Activated CD4-positive, alpha-beta memory T cell treated with anti-CD3 and anti-CD28 coated beads for 36 hours (primary cell): ENCODE measurements around the gene SH3GL3. TPM values are rescaled to one million over a fixed set of nuclear protein-coding genes. Genes with fewer than 3 reads are reported as not detected.

Experiments used
- CTCF ChIA-PET: fragments of 350-600 bp; sonication (Branson Sonifier 250); formaldehyde crosslinking; loops from one replicate; lab custom pipeline; 2021; ENCODE audit warnings: antibody characterized with exemption, inconsistent platforms; lab: Charles Lee
- POLR2A ChIA-PET: fragments of 350-600 bp; sonication (Branson Sonifier 250); formaldehyde crosslinking; loops from one replicate; lab custom pipeline; 2021; ENCODE audit warnings: antibody characterized with exemption; lab: Charles Lee
- DNase-seq: peaks from one replicate; pipeline ENCODE4 v3.0.0-alpha.2; 2020
- H3K27ac Mint-ChIP-seq: one replicate; pipeline ENCODE4 v1.8.0; 2021; ENCODE audit warnings: mixed read lengths
- H3K27me3 Mint-ChIP-seq: one replicate; pipeline ENCODE4 v1.8.0; 2021; ENCODE audit warnings: mixed read lengths
- H3K36me3 Mint-ChIP-seq: one replicate; pipeline ENCODE4 v1.8.0; 2021; ENCODE audit warnings: mixed read lengths
- H3K4me1 Mint-ChIP-seq: one replicate; pipeline ENCODE4 v1.8.0; 2021; ENCODE audit warnings: low read depth, mixed read lengths
- H3K4me3 Mint-ChIP-seq: one replicate; pipeline ENCODE4 v1.8.0; 2021; ENCODE audit warnings: mild to moderate bottlenecking, mixed read lengths
- H3K9me3 Mint-ChIP-seq: one replicate; pipeline ENCODE4 v1.8.0; 2021; ENCODE audit warnings: mixed read lengths
- intact Hi-C: fragments of 100-400 bp; cut with micrococcal nuclease; formaldehyde crosslinking; loops from one replicate; pipeline ENCODE4 v1.15.1; 2023
- total RNA-seq, 2 experiments: library from RNA; stranded (reverse); gene quantifications; one replicate each; pipeline ENCODE4 v1.2.3, GENCODE V29; 2021

The SH3GL3 gene
- total RNA-seq, 2 experiments from 2014 or later, result not detected

- intact Hi-C loops, result no loop called here
- Mint-ChIP-seq H3K27me3 (peaks cover 7% of the 10 kb centered on the region), H3K36me3 (no peaks in the 10 kb centered on the region), H3K27ac (no peak overlapping the region), H3K4me1 (peaks cover 2% of the 10 kb centered on the region), H3K4me3 (no peak overlapping the region), H3K9me3 (no peaks in the 10 kb centered on the region)
- DNase-seq, result no peak
- POLR2A ChIA-PET, result no interaction called here
- CTCF ChIA-PET, result interaction anchor here (0.7 to 6.3 kb wide), 4 partner anchors 121 to 188 kb away, joined by 3 to 48 read pairs (median 10); no protein-coding TSS in a partner anchor
Measured at GRCh38 chr15:83436513-83437158, 10.5 kb upstream of the SH3GL3 start.

GRCh38 chr15:83443076-83443847, 3.9 kb upstream of the SH3GL3 start:
- DNase-seq, result no peak
- Mint-ChIP-seq H3K4me3 (no peak overlapping the region), H3K36me3 (no peaks in the 10 kb centered on the region), H3K27me3 (peaks cover 27% of the 10 kb centered on the region), H3K9me3 (no peaks in the 10 kb centered on the region), H3K27ac (no peak overlapping the region), H3K4me1 (peaks cover 10% of the 10 kb centered on the region)
- intact Hi-C loops, result no loop called here
- POLR2A ChIA-PET, result no interaction called here
- CTCF ChIA-PET, result interaction anchor here (1.7 kb wide), 1 partner anchor 122 kb away, joined by 4 read pairs; no protein-coding TSS in a partner anchor

DNA sequence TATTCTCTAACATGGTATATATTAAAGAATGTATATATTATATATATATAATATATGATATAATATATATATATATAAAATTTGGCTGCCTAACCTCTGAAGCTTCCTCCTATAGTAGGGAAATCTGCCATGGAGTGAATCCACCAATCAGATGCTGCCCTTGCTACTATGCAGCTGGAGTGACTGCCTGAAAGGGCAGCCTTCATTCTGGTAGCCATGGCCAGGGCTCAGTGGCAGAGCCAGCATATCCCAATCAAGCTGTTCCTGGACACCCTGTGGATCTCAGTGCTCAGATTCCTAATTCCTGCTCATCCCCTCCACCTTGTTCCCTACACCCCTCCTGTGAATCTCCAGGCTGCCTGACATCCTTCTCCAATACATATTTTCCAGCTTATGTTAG, 2.2 kb upstream of the SH3GL3 start:
- Mint-ChIP-seq H3K27me3 (peaks cover 35% of the 10 kb centered on the region), H3K4me3 (no peak overlapping the region), H3K36me3 (no peaks in the 10 kb centered on the region), H3K9me3 (no peaks in the 10 kb centered on the region), H3K27ac (no peak overlapping the region), H3K4me1 (peaks cover 8% of the 10 kb centered on the region)
- DNase-seq, result no peak
- ChIA-PET POLR2A (no interaction called here), CTCF (interaction anchor here (1.7 kb wide), 1 partner anchor 121 kb away, joined by 4 read pairs; no protein-coding TSS in a partner anchor)
- intact Hi-C loops, result no loop called here

DNA sequence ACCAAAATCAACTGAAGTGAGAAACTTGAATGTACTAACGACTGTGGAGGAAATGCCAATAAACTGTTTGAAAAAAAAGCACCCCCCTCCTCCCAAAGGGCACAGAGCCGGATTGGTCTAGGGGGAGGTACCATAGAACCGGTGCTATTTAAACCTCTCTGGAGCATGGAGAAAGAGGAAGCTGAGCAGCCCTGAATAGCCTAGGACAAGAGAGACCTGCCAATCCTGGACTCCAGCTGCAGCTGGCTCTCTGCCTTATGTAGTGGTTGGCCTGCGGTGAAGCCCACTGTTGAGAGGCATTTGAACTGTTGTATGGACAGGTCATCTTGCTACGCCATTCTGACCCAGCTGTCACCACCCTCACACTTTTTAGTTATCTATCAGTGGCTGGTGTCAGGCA, 1.5 kb upstream of the SH3GL3 start:
- Mint-ChIP-seq H3K27ac (no peak overlapping the region), H3K4me1 (peaks cover 8% of the 10 kb centered on the region), H3K27me3 (peaks cover 35% of the 10 kb centered on the region), H3K9me3 (no peaks in the 10 kb centered on the region), H3K4me3 (no peak overlapping the region), H3K36me3 (no peaks in the 10 kb centered on the region)
- CTCF ChIA-PET, result no interaction called here
- intact Hi-C loops, result no loop called here
- DNase-seq, result no peak
- POLR2A ChIA-PET, result no interaction called here

- no peak for DNase-seq
- H3K9me3 Mint-ChIP-seq, result no peaks in the 10 kb centered on the region
- H3K4me1 Mint-ChIP-seq, result peaks cover 8% of the 10 kb centered on the region
- ChIA-PET POLR2A (no interaction called here), CTCF (interaction anchor here (1.3 to 1.4 kb wide), 3 partner anchors 114 to 196 kb away, joined by 3 read pairs; no protein-coding TSS in a partner anchor)
- intact Hi-C loops, result no loop called here
- peaks cover 35% of the 10 kb centered on the region for H3K27me3 Mint-ChIP-seq
- no peaks in the 10 kb centered on the region for H3K36me3 Mint-ChIP-seq
- no peak overlapping the region for H3K4me3 Mint-ChIP-seq
- H3K27ac Mint-ChIP-seq, result no peak overlapping the region
Measured at GRCh38 chr15:83446417-83446816, 724 bp upstream of the SH3GL3 start.

GRCh38 chr15:83449250-83449671, 2.1 kb downstream of the SH3GL3 start:
- no peaks in the 10 kb centered on the region for H3K9me3 Mint-ChIP-seq

DNA sequence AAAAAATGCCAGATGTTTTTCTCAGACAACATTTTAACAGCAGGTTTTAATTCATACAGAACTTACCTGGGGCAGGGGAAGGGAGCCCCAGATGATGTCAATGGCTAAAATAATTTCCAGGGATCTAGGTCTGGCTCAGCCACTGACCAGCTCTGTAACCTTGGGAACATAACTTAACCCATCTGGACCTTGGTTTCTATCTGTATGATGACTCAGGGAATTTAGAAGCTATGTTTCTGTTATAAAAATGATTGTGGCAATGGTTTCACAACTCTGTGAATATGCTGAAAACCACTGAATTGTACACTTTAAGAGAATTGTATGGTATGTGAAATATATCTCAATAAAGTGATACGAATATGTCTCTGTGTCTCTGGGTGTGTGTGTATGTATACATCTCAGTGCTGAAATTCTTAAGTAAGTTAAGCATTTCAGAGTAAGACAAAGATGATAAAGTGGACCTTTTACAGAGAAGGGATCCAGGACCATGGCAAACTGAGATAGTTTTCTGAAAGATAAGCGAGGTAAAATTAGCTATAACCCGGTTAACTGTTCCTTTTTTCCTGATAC, 2.9 kb downstream of the SH3GL3 start:
- intact Hi-C loops, result no loop called here
- Mint-ChIP-seq H3K27me3 (peaks cover 31% of the 10 kb centered on the region), H3K36me3 (no peaks in the 10 kb centered on the region), H3K4me1 (peaks cover 8% of the 10 kb centered on the region), H3K4me3 (no peak overlapping the region), H3K9me3 (no peaks in the 10 kb centered on the region), H3K27ac (no peak overlapping the region)
- ChIA-PET CTCF (interaction anchor here (0.7 to 0.8 kb wide), 2 partner anchors 11 to 112 kb away, joined by 3 read pairs; no protein-coding TSS in a partner anchor), POLR2A (no interaction called here)
- DNase-seq, result no peak

More at GRCh38 chr15:83449250-83449671, 2.1 kb downstream of the SH3GL3 start:
- Mint-ChIP-seq H3K27ac (no peak overlapping the region), H3K4me1 (peaks cover 8% of the 10 kb centered on the region), H3K36me3 (no peaks in the 10 kb centered on the region), H3K4me3 (no peak overlapping the region), H3K27me3 (peaks cover 32% of the 10 kb centered on the region)
- DNase-seq, result no peak
- ChIA-PET POLR2A (no interaction called here), CTCF (no interaction called here)
- intact Hi-C loops, result no loop called here

DNA sequence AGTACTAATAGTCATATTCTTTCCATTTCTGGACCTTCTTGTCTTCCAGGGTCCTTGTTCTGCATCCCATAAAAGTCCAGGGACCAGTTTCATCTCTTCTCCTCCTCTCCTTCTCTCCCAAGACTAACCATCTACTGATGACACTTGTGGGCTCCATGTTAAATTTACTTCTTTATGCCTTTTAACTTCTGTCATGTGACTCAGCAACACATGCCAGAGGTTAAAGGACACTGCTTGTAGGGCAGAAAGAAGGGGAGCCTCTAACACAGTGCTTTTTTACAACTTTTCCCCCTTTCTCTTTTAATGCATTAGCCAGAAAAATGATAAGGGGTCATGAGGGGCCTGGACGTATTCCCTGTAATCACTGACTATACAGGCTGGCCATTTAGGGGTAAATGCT, 10.0 kb downstream of the SH3GL3 start:
- CTCF ChIA-PET, result no interaction called here
- intact Hi-C loops, result no loop called here
- Mint-ChIP-seq H3K9me3 (no peaks in the 10 kb centered on the region), H3K4me1 (no peaks in the 10 kb centered on the region), H3K27ac (no peak overlapping the region), H3K4me3 (no peak overlapping the region), H3K36me3 (no peaks in the 10 kb centered on the region), H3K27me3 (no peaks in the 10 kb centered on the region)
- DNase-seq, result no peak
- POLR2A ChIA-PET, result no interaction called here

DNA sequence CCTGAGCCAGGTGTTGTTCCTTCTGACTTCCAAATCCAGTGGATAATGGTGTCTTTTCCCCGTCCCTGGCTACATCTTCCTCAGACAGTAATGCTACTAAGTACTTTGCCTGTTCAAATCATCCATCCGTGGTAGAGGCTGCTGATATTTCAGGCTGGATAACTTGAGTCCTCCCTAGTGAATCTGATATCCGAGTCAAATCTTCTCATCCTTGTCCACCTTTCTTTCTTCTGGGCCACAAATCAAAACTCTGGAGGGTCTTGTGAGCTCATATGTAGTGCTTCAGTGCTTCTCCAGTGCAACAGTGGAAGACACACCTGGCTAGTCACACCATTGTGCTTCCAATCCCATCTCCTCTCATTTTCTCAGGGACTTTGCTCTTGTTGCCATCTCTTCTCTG, 11.2 kb downstream of the SH3GL3 start:
- Mint-ChIP-seq H3K27ac (no peak overlapping the region), H3K27me3 (no peaks in the 10 kb centered on the region), H3K36me3 (no peaks in the 10 kb centered on the region), H3K4me3 (no peak overlapping the region), H3K4me1 (no peaks in the 10 kb centered on the region), H3K9me3 (no peaks in the 10 kb centered on the region)
- ChIA-PET POLR2A (no interaction called here), CTCF (no interaction called here)
- DNase-seq, result no peak
- intact Hi-C loops, result no loop called here

DNA sequence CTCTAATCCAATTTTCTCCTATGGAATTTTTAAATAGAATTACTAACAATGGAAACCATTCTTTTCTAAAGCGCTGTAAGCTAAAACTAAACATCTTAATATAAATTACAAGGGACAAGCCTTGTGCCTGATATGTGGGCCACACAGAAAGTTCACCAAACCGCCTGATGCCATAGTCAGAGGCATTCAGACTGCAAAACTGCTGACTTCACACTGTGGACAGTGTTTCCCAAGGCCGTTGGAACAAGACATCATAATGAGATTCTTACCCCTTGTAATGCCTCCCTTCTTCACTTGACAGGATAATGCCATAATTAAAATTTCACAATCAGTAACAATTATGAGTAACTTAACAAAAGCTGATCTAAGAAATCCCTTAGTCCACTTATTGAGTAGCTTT, 14.9 kb downstream of the SH3GL3 start:
- no peaks in the 10 kb centered on the region for H3K4me1 Mint-ChIP-seq
- no peaks in the 10 kb centered on the region for H3K27me3 Mint-ChIP-seq
- POLR2A ChIA-PET, result no interaction called here
- H3K9me3 Mint-ChIP-seq, result no peaks in the 10 kb centered on the region
- H3K4me3 Mint-ChIP-seq, result no peak overlapping the region
- CTCF ChIA-PET, result interaction anchor here (2.0 kb wide), 1 partner anchor 24 kb away, joined by 5 read pairs; no protein-coding TSS in a partner anchor
- no peak for DNase-seq
- no peaks in the 10 kb centered on the region for H3K36me3 Mint-ChIP-seq
- H3K27ac Mint-ChIP-seq, result no peak overlapping the region
- intact Hi-C loops, result no loop called here

GRCh38 chr15:83462953-83463433, 15.9 kb downstream of the SH3GL3 start:
- H3K27me3 Mint-ChIP-seq, result no peaks in the 10 kb centered on the region
- no peak overlapping the region for H3K27ac Mint-ChIP-seq
- no peaks in the 10 kb centered on the region for H3K9me3 Mint-ChIP-seq
- ChIA-PET CTCF (interaction anchor here (2.0 kb wide), 1 partner anchor 25 kb away, joined by 5 read pairs; no protein-coding TSS in a partner anchor), POLR2A (no interaction called here)
- no peak for DNase-seq
- intact Hi-C loops, result no loop called here
- no peaks in the 10 kb centered on the region for H3K4me1 Mint-ChIP-seq
- no peaks in the 10 kb centered on the region for H3K36me3 Mint-ChIP-seq
- H3K4me3 Mint-ChIP-seq, result no peak overlapping the region

DNA sequence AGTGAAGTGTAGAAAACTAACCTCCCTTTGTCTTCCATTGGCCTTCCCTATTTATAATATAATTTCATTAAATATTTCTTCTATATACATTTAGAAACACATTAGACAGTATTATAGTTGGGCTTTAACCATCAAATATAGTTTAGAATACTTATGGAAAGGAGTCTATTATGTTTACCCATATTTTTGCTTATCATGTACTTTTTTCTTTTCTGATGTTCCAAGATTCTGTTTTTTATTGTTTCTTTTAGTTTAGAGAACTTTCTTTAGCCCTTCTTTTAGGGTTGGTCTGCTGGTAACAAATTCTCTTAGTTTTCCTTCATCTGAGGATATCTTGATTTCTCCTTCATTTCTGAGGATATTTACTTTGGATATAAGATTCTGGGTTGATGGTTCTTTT, 23.7 kb downstream of the SH3GL3 start:
- H3K27ac Mint-ChIP-seq, result no peak overlapping the region
- no peak overlapping the region for H3K4me3 Mint-ChIP-seq
- peaks cover 4% of the 10 kb centered on the region for H3K27me3 Mint-ChIP-seq
- no peaks in the 10 kb centered on the region for H3K4me1 Mint-ChIP-seq
- no peaks in the 10 kb centered on the region for H3K9me3 Mint-ChIP-seq
- intact Hi-C loops, result no loop called here
- ChIA-PET CTCF (no interaction called here), POLR2A (no interaction called here)
- no peaks in the 10 kb centered on the region for H3K36me3 Mint-ChIP-seq
- DNase-seq, result no peak
